K562 (cell line): ENCODE results near the gene CCDC117. TPM values are rescaled to one million over a fixed set of nuclear protein-coding genes. Genes with fewer than 3 reads are reported as not detected.

Experiments used
- BHLHE40 ChIP-seq: IDR thresholded peaks from 2 replicates; pipeline ENCODE4 v1.6.1; 2011; ENCODE audit warnings: low read length, improper control_type of control experiment
- GTF2E2 ChIP-seq: fragments of 200-800 bp; sonication (Bioruptor generic); IDR thresholded peaks from 2 replicates; pipeline ENCODE4 v1.6.1; 2016; ENCODE audit warnings: missing genetic modification characterization, missing compliant biosample characterization
- HIVEP1 ChIP-seq: fragments of 250-450 bp; sonication (Bioruptor Pico); IDR thresholded peaks from 2 replicates; pipeline ENCODE4 v1.4.0; 2020; ENCODE audit warnings: mild to moderate bottlenecking
- KLF16 ChIP-seq: IDR thresholded peaks from 2 replicates; pipeline ENCODE4 v1.6.1; 2016; ENCODE audit warnings: antibody characterized with exemption
- NUFIP1 ChIP-seq: fragments of 450-650 bp; IDR thresholded peaks from 2 replicates; pipeline ENCODE4 v1.6.1; 2018; ENCODE audit not compliant: partially characterized antibody
- PRMT5 ChIP-seq: sonication (generic); formaldehyde crosslinking; IDR thresholded peaks from 2 replicates; pipeline ENCODE4 v1.5.0; 2020; ENCODE audit warnings: missing genetic modification reagents
- RAD51 ChIP-seq: fragments of 450-650 bp; IDR thresholded peaks from 2 replicates; pipeline ENCODE4 v1.7.1; 2016; ENCODE audit warnings: low read depth, mild to moderate bottlenecking, borderline replicate concordance
- polyA plus RNA-seq, 8 experiments: library from polyadenylated mRNA; depleted of rRNA in 4 of 8; stranded (reverse) in 5 of 8; unstranded in 3 of 8; fragments of >200 nt; fragmentation: Nextera tagmentation in 2 of 8; fragmentation: Illumina TruSeq in 1 of 8; extraction: Ambion mirVana in 2 of 8; extraction: Trizol in 1 of 8; gene quantifications; 2 replicates each; pipeline versions ENCODE4 v1.2.1 to v1.2.3, GENCODE V29; 2011 to 2014; ENCODE audit warnings: inconsistent platforms in 1 of 8, missing spikeins in 1 of 8
- total RNA-seq, 7 experiments: library from RNA; depleted of rRNA in 6 of 7; stranded (reverse); fragments of >200 nt in 6 of 7; fragmentation: Illumina TruSeq in 2 of 7; extraction: Trizol in 2 of 7; gene quantifications; 2 replicates each; pipeline versions ENCODE4 v1.2.1 to v1.2.3, GENCODE V29; 2011 to 2021; ENCODE audit warnings: low replicate concordance in 1 of 7
- TF ChIP-seq, protein P1 (sequence below): fragments of 250-450 bp; sonication (Bioruptor Pico); IDR thresholded peaks from 2 replicates; pipeline ENCODE4 v1.8.0; 2021; ENCODE audit warnings: moderate library complexity, mild to moderate bottlenecking, inconsistent platforms
- TF ChIP-seq, protein P2 (sequence below): sonication (generic); formaldehyde crosslinking; IDR thresholded peaks from 2 replicates; pipeline ENCODE4 v1.8.0; 2022; ENCODE audit warnings: mild to moderate bottlenecking, missing genetic modification reagents, borderline replicate concordance
- TF ChIP-seq, protein P3 (sequence below): fragments of 250-450 bp; sonication (Bioruptor Pico); IDR thresholded peaks from 2 replicates; pipeline ENCODE4 v1.4.0; 2020

The CCDC117 gene
- total and polyA plus RNA-seq, 9 of the 15 experiments (the other 6 are each of a cell fraction or from before 2014, with no cell fraction given): 5.7 to 23.3 (median 15.8) TPM

DNA sequence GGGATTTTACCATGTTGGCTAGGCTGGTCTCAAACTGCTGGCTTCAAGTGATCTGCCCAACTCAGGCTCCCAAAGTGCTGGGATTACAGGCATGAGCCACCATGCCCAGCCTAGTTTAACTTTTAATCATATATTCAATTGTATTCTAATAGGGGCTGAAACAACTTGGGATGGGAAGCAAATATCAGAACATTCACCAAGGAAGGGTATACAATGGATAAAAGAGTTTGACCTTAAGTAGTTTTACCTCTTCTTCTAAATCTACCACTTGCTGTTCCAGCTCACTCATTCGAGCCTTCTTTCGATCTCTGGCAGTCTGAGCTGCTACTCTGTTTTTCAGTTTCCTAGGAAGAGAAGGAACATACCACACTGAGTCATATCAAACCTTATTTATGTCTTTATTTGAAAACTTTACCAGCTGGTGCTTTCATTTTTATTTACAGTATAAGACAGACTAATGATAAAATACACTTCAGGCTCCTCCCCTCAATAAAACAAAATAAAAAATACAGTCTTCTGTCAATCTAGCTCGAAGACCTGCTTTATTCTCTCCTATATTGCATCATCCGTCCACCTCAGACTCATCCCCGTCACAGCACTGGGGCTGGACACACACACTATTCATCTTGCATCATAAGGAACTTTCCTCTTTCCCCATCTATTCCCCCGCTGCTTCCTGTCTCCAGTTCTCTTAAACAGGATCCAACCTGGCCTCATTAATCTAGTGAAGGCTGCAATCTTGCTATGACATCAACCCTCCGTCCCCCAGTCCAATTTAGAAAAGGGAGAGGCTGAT lies 26.5 kb downstream of the CCDC117 start (continued):
- TF ChIP-seq, protein P1, sequence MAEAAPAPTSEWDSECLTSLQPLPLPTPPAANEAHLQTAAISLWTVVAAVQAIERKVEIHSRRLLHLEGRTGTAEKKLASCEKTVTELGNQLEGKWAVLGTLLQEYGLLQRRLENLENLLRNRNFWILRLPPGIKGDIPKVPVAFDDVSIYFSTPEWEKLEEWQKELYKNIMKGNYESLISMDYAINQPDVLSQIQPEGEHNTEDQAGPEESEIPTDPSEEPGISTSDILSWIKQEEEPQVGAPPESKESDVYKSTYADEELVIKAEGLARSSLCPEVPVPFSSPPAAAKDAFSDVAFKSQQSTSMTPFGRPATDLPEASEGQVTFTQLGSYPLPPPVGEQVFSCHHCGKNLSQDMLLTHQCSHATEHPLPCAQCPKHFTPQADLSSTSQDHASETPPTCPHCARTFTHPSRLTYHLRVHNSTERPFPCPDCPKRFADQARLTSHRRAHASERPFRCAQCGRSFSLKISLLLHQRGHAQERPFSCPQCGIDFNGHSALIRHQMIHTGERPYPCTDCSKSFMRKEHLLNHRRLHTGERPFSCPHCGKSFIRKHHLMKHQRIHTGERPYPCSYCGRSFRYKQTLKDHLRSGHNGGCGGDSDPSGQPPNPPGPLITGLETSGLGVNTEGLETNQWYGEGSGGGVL: no peak
- TF ChIP-seq RAD51 (no peak), NUFIP1 (no peak), HIVEP1 (CRISPR knock-in tag) (no peak), GTF2E2 (tag) (no peak), BHLHE40 (no peak), KLF16 (no peak), PRMT5 (CRISPR knock-in tag) (no peak)
- TF ChIP-seq, protein P2, sequence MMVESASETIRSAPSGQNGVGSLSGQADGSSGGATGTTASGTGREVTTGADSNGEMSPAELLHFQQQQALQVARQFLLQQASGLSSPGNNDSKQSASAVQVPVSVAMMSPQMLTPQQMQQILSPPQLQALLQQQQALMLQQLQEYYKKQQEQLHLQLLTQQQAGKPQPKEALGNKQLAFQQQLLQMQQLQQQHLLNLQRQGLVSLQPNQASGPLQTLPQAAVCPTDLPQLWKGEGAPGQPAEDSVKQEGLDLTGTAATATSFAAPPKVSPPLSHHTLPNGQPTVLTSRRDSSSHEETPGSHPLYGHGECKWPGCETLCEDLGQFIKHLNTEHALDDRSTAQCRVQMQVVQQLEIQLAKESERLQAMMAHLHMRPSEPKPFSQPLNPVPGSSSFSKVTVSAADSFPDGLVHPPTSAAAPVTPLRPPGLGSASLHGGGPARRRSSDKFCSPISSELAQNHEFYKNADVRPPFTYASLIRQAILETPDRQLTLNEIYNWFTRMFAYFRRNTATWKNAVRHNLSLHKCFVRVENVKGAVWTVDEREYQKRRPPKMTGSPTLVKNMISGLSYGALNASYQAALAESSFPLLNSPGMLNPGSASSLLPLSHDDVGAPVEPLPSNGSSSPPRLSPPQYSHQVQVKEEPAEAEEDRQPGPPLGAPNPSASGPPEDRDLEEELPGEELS (CRISPR knock-in tag): no peak
- TF ChIP-seq, protein P3, sequence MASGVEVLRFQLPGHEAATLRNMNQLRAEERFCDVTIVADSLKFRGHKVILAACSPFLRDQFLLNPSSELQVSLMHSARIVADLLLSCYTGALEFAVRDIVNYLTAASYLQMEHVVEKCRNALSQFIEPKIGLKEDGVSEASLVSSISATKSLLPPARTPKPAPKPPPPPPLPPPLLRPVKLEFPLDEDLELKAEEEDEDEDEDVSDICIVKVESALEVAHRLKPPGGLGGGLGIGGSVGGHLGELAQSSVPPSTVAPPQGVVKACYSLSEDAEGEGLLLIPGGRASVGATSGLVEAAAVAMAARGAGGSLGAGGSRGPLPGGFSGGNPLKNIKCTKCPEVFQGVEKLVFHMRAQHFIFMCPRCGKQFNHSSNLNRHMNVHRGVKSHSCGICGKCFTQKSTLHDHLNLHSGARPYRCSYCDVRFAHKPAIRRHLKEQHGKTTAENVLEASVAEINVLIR (CRISPR knock-in tag): no peak
- TF ChIP-seq, all 486 proteins: peak for 55
